Fibroblast of skin of left quadriceps (primary cell): ENCODE data around the gene SEC23A.
"Not testable (repeated sequence)": the region's sequence is repeated elsewhere in the genome, so short reads cannot be mapped to it uniquely, and the experiment has no call there.

Experiments
- DNase-seq, 2 experiments: peaks; one replicate each; pipeline ENCODE4 v3.0.0-alpha.2; 2013; ENCODE audit warnings: low read depth in 2 of 2

Gene SEC23A

DNA sequence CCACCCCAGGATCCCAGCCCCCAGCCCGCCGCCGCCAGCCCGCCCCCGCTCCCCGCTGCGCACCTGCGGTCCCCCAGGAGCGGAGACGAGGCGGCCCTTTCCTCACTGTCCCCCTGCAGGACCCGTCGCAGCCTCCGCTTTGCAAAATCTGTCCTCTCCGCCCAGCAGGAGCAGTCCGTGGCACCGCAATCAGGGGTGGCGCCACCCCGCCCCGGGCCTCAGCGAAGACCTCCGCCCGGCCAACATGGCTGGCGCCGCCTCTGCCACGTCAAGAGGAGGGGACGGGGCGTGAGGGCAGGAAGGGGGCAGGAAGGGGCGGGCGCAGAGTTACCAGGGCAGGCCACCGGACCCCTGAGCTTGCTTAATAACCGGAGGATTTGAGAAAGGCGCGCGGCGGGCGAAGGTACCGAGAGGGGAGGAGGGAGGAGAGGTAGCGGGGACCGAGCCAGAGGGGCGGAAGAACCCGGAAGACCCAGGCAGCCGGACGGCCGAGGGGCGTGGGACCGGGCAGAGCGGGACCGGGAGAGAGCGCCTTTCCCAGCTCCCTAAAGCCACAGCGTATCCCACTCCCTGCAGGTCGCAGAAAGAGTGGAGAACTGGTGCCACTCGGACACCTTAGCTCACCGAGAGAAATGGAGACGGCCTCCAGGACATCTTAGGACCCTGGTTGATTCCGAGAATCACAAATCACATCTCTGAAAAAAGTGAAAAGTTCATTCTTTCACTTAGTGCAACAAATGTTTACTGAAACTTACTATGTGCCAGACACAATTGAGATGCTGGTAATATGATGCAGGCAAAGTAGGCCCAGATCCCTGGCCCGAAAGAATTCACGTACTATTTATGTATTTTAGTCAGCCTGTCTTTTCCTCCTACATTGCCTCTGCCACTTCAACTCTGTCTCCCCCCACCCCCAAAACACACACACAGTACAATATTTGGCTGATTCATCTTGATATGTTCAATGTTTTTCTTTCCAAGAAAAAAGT, at the start of gene SEC23A:
Gene SEC23A, minus strand, starts transcription at position 267 of the 989 bp plus-strand sequence. CDS start 7,117 bp downstream, outside the sequence.
- peak; percentile 64 to 69 for DNase-seq

DNA sequence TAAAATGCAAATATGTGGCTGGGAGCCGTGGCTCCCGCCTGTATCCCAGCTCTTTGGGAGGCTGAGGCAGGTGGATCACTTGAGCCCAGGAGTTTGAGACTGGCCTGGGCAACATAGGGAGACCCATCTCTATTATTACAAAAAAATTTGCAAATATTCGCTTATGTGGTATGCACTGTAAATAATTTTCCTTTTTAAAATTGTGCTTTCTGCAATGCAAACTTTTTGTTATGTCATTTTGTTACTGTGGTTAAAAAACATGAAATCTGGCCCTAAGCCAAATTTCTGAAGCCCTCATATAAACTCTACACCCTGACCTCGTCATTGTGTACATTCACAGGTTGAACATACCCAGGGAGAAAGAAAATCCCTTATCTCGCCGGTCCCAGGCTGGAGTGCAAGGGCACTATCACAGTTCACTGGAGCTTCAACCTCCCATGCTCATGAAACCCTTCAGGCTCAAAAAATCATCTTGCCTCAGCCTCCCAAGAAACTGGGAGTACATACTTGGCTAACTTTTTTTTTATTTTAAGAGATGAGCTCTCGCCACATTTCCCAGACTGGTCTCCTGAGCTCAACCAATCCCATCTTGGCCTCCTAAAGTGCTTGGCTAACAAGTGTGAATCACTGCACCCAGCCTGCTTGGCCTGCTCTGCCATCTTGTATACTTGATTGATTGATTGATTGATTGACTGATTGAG, 42.4 kb upstream of the SEC23A start:
- no peak for DNase-seq

DNA sequence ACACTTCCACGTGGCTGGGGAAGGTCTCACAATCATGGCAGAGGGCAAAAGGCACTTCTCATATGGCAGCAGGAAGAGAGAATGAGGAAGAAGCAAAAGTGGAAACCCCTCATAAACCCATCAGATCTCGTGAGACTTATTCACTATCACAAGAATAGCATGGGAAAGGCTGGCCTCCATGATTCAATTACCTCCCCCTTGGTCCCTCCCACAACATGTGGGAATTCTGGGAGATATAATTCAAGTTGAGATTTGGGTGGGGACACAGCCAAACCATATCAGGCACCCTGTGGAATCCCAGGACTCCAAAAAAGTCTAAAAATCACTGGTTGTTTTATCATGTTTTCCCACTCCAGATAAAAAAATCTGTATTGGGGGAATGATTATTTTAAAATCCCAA, 40.2 kb upstream of the SEC23A start:
- DNase-seq = not testable (repeated sequence)

DNA sequence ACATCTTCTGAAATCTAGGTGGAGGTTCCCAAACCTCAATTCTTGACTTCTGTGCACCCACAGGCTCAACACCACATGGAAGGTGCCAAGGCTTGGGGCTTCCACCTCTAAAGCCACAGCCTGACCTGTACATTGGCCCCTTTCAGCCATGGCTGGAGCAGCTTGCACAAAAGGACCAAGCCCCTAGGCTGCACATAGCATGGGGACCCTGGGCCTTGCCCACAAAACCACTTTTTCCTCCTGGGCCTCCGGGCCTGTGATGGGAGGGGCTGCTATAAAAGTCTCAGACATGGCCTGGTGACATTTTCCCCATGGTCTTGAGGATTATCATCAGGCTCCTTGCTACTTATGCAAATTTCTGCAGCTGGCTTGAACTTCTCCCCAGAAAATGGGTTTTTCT, 38.6 kb upstream of the SEC23A start:
- DNase-seq = not testable (repeated sequence)

DNA sequence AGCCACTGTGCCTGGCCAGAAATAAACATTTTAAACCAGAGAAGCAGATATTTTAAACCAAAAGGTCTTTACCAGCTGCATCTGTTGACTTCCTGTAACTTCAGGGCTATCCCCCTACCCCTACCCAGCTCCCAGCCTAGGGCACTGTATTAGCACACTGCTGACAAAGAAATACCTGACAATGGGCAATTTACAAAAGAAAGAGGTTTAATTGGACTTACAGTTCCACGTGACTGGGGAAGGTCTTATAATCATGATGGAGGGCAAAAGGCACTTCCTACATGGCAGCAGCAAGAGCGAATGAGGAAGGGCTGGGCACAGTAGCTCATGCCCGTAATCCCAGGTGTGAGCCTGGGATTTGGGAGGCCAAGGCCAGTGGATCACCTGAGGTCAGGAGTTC, 37.1 kb upstream of the SEC23A start:
- no peak for DNase-seq

DNA sequence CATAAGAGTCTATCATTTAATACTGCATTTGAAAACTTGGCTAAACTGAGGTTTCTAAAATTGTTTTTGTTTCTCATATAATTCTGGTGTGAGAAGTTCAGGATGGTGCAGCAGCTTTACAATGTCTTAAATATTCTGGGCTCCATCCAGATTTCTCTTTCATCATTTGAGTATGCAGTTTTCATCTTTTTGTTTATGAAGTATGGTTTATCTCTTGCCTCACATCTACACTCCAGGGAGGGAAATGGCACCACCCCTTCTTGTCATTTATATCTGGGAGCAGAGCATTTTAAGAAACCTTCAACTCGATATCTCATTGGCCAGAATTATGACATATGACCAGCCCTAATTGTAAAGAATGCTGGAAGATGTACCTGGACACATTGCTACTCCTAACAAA, 35.4 kb upstream of the SEC23A start:
- no peak for DNase-seq

DNA sequence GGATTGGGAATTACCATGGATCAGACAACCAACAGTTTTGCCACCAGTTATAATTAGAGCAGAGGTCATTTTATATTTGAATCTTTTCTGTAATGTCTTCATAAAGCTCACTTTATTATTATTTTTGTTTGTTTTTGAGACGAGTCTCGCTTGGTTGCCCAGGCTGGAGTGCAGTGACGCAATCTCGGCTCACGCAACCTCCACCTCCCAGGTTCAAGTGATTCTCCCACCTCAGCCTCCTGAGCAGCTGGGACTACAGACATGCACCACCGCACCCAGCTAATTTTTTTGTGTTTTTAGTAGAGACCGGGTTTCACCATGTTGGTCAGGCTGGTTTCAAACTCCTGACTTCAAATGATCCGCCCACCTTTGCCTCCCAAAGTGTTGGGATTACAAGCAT, 34.8 kb upstream of the SEC23A start:
- not testable (repeated sequence) for DNase-seq

DNA sequence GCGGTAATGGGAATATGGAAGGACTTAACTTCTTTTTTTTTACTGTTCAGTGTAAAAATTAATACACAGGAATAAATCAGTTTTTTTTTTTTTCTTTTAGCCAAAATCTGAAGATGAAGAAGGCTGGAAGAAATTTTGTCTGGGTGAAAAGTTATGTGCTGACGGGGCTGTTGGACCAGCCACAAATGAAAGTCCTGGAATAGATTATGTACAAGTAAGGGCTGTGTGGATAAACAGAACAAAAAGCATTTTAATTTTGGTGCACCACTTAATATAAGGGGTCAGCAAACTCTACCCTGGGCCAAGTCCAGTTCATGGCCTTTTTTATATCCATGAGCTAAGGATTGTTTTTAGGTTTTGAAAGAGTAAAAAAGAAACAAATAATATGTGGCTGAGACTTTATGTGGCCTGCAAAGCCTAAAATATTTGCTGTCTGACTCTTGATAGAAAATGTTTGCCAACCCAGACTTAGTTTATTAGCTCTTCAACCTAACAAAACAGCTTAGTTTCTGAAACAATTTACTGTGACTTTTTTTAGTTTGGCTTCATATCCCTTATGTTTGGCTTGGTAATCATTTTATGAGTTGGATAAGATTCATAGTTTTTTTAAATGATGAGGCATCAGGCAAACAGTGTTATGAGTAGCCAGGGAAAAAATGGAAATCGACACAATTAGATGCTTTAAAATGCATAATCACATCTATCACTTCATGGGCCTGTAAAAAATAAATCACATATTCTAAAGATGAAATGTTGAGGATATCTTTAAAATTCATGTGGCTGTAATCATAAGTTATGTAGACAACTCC, 19.5 kb upstream of the SEC23A start:
- no peak for DNase-seq

DNA sequence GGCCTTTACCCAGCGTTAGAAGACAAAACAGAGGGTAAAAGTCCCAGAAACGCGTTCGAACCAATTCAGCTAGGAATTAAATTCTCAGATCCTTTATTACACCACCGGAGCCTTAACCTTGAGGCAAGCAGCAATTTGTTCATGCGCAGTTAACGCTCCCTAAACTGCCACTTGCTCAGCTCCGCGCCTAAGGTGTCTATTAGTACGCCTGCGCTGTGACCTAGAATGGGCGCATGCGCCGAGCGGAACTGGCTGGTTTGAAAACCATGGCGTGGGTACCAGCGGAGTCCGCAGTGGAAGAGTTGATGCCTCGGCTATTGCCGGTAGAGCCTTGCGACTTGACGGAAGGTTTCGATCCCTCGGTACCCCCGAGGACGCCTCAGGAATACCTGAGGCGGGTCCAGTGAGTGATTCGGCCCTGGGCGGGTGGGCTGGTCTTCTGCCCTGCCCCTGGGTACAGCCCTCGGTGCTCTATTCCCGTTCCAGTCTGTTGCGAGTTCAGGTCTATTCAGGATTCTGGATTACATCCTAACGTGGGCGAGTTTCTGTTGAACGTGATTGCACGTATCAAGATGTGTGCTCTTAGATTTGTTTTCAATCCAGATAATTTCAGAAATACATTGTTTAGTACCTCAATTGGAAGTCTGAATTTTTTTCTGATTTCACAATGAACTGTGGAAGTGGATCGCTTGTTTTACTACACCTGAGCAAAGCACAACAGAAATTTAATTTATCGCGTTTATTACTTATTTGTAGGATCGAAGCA, 11.2 kb upstream of the SEC23A start, which contains the start of gene GEMIN2:
Gene GEMIN2, plus strand, starts transcription at position 251 of the 766 bp plus-strand sequence. Its CDS starts 16 bp downstream, at position 267.
- DNase-seq = peak; percentile 84 to 88

DNA sequence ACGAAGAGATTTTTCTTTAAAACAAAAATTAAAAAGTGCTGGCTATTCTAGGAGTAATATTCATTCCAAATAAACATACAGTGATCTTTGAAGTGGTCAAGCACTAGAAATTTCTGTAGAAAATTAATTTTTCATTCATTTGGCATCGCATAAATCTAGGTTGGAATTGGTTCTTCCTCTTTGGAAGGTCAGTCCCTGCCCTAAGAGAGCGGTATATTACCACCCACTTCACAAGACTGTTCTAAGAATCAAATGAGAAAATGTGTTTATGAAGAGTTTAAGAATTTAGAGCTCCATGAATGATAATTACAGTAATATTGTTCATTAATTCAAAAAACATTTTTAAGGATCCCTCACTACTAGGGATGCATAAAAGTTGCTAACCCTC, 10.6 kb upstream of the SEC23A start:
- no peak for DNase-seq

DNA sequence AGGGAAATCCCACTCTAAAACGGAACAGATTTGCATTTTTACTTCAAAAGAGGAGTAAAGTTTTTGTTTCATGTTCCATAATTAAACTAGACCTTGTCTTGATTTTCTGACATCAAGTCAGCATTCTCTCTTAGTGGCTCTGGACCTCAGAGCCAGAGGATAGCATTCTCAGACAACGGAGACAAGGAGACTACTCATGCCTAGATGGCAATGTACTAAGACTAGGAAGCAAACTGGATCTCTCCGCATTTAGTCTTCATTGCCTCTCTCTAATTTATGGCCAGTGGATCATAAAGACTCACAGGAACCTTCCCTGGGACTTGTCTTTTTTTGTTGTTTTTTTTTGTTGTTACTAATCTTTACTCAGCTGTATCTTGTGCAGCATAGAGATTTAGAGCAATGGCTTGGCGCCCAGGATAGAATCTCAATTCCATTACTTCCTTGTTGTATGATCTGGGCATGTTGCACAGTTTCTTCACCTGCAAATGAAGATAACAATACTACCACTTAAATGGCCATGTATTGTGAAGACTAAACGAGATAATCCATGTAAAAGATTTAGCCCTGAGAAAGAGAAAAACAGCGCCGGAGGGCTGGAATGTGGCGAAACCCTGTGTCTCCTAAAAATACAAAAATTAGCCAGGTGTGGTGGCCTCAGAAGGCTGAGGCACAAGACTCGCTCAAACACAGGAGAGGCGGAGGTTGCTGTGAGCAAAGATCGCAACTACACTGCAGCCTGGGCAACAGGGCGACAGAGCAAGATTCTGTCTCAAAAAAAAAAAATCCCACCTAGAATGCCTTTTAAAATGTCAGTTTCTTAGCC, 7.1 kb upstream of the SEC23A start:
- no peak for DNase-seq

DNA sequence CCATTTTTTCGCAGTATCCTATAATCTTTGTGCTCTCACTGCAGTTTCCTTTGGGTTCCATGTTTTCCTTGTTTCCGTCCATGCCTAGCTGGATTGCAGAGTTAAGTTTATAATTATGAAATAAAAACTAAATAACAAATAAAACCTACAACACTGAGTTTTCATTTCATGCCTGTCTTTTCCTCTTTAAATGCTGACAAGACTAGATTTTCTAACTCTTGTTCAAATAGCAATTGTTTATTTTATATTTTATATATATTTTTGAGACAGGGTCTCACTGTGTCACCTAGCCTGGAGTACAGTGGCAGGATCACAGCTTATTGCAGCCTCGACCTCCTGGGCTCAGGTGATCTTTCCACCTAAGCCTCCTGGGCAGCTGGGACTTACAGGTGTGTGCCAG, 5.8 kb upstream of the SEC23A start:
- no peak for DNase-seq

DNA sequence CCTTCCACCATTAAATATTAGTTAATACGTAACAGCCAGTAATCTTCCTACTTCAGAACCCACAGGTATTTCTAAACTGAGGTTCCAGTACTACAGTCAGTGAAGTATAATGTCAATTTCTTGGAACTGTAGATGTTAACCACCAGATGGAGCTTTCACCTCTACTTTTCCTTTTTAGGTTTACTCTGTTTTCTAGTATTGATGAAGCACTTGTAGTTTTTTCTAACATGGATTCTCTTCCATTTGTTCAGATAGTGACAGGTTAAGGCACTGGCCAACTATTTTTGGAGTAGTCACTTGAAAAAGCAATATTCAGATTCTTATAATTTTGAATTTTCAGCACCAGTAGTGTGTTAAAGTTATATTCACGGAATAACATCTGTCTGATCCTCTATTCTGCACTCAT, 4.6 kb upstream of the SEC23A start:
- peak in 1 of 2 experiments; percentile 15 for DNase-seq

DNA sequence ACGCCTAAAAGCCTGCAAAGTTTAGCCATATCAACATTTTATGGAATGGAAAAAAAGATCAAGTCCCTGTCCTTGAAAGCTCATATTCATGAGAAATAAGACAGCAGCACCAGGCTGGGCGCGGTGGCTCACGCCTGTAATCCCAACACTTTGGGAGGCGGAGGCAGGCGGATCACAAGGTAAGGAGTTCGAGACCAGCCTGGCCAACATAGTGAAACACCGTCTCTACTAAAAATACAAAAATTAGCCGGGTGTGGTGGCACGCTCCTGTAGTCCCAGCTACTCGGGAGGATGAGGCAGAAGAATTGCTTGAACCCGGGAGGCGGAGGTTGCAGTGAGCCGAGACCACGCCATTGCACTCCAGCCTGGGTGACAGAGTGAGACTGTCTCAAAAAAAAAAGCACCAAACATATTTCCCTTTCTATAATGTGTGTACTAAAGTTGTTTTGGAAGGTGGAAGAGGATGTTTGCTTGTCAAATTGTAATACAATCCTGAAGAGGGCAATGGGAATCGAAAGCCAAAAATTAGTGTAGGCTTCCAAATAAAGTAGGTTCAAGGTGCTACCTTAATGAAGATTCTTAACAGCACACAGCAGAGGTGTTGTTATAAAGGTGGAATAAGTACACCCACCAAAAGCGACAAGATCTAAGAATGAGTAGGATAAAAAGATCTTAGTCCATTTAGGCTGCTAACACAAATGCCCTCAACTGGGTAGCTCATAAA, 1.2 kb upstream of the SEC23A start:
- DNase-seq = not testable (repeated sequence)

DNA sequence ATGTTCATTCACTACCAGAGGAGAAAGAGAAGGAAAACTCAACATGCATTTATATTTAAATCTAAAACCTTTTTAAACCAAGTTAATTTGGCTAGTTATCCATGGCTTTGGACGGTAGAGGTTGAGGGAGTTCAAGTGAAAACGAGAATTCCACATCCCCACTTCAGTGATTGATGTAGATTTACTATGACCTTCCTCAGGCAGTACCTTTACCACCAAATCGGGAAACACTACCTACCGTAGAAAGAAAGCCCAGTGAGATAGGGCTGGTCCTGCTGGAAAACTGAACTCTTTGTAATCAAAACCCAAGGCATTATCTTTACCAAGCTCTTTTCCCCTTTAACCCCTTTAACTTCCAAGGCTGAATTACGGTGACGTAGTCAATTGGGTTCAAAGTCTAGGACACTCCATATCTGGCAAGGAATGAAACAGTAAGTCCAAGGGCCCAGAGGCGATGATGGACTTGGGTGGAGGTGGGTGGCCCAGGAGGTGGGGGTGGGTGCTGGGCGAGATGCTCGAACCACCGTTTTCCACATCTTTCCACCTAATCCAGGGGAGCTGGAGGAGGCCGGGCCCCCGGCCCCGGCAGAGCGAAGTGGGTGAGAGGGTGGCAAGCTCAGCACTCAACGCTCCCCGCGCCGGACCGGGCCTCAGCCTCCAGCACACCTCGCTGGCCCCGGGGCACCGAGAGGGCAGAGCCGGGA, 618 bp downstream of the SEC23A start:
- peak in 1 of 2 experiments; percentile 7 for DNase-seq

DNA sequence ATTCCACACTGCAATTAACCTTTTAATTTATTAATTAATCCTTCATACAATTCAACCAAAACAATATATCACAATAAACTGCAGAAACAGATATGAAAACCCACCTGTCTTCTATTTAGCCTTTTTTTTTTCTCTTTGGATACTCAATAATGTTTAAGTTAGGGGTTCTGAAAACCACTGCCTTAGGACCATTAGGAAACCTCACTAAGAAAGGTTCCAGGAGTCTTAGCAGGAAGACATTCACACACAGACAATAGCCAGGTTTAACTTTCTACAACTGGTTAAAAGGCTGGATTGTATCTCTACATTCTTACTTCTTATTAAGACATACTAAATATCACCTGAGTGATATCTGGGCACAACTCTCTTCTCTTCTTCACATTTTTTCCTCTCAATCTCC, 3.3 kb downstream of the SEC23A start:
- DNase-seq = no peak

DNA sequence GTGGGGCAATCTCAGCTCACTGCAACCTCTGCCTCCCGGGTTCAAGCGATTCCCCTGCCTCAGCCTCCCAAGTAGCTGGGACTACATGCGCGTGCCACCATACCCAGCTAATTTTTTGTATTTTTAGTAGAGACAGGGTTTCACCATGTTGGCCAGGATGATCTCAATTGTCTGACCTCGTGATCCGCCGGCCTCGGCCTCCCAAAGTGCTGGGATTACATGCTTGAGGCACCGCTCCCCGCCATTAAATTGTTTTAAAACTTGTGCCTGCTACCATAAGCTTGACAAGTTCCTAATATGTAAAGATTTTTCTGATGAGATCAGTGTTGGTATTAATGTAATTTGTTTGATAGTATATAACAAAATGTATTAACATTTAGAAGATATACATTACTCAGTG, 3.8 kb downstream of the SEC23A start:
- not testable (repeated sequence) for DNase-seq

DNA sequence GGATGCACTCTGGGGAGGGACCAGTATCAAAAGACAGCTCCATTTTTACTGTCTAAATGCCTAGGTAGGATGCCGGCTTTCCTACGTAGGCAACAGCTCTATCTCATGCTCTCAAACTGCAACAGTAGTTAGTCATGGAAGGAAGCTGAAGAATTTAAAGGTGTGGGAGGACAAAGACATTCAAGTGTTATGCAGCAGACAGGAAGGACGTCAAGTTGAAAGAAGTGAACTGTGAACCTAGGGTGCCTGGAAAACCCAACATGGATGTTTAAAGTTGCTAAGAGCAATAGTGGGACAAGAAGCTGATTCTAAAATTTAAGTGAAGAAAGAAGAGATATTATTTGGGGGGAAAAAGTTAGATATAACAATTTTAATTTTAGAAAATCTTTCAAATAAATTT, 5.9 kb downstream of the SEC23A start:
- no peak for DNase-seq

DNA sequence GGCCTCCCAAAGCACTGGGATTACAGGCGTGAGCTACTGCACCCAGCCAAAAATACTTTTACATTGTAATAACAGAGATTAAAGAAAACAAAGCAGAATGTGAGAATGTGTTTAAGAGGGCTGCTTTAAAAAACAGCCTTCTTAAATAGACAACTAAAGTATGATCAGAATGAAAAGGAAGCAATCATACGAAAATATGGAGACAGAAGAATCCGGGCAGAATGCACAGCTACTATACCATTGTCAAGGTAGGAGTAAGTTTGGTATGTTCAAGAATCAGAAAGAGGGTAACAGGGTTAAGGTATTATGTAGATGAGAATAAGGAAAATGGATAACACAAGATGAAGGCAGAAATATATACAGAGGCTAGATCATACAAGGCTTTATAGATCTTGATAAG, 8.5 kb downstream of the SEC23A start:
- no peak for DNase-seq
